SK-N-SH (cell line): ENCODE results near the gene CFAP92. TPM values are rescaled to one million over a fixed set of nuclear protein-coding genes. Genes with fewer than 3 reads are reported as not detected.

Experiments used
- CTCF ChIA-PET: fragments of 300-600, 350-600 bp; formaldehyde crosslinking; extraction: SDS; loops from one replicate; lab custom pipeline; 2021; lab: Yijun Ruan, JAX
- POLR2A ChIA-PET: fragments of 350-600 bp; sonication (Branson Sonifier 250); formaldehyde crosslinking; extraction: SDS; loops from one replicate; lab custom pipeline; 2020; ENCODE audit warnings: antibody characterized with exemption, inconsistent platforms; lab: Yijun Ruan, JAX
- DNase-seq: peaks from one replicate; pipeline ENCODE4 v3.0.0; 2012
- H2AFZ ChIP-seq: fragments of 200-600 bp; sonication (generic); 2 replicates; pipeline ENCODE4 v1.8.1; 2016; ENCODE audit warnings: antibody characterized with exemption, mild to moderate bottlenecking, low read depth
- H3F3A ChIP-seq: fragments of 200-600 bp; sonication (generic); replicated peaks from 2 replicates; pipeline ENCODE3; 2016; ENCODE audit warnings: antibody characterized with exemption, mild to moderate bottlenecking; ENCODE audit not compliant: insufficient read depth
- H3K27ac ChIP-seq, 2 experiments: fragments of 200-500 bp in 1 of 2; fragments of 200-600 bp in 1 of 2; sonication (Bioruptor generic) in 1 of 2; sonication (generic), shearing (Covaris generic) in 1 of 2; 2 replicates each; pipeline versions ENCODE4 v1.5.1 to v1.6.1; 2014 to 2016; ENCODE audit warnings: low read depth in 2 of 2, inconsistent platforms in 1 of 2, low read length in 1 of 2, mild to moderate bottlenecking in 1 of 2, mixed read lengths in 1 of 2
- H3K27me3 ChIP-seq: fragments of 200-600 bp; sonication (generic), shearing (Covaris generic); 2 replicates; pipeline ENCODE4 v1.6.1; 2016; ENCODE audit warnings: mixed run types; ENCODE audit not compliant: insufficient read depth
- H3K36me3 ChIP-seq, 2 experiments: fragments of 200-500 bp in 1 of 2; fragments of 200-600 bp in 1 of 2; sonication (Bioruptor generic) in 1 of 2; sonication (generic) in 1 of 2; replicated peaks in 1 of 2; 2 replicates each; pipeline versions ENCODE3 to v1.5.1; 2014 to 2016; ENCODE audit warnings: low read length in 1 of 2, mild to moderate bottlenecking in 1 of 2; ENCODE audit not compliant: insufficient read depth in 2 of 2, control insufficient read depth in 1 of 2
- H3K4me1 ChIP-seq, 2 experiments: fragments of 200-500 bp in 1 of 2; fragments of 200-600 bp in 1 of 2; sonication (Bioruptor generic) in 1 of 2; sonication (generic), shearing (Covaris generic) in 1 of 2; 2 replicates each; pipeline versions ENCODE4 v1.5.1 to v1.6.1; 2014 to 2016; ENCODE audit warnings: low read depth in 1 of 2, low read length in 1 of 2, mixed run types in 1 of 2; ENCODE audit not compliant: insufficient read depth in 2 of 2, control insufficient read depth in 1 of 2
- H3K4me2 ChIP-seq: fragments of 200-600 bp; sonication (generic), shearing (Covaris generic); 2 replicates; pipeline ENCODE4 v1.6.1; 2017; ENCODE audit warnings: mixed run types
- H3K4me3 ChIP-seq, 2 experiments: fragments of 200-500 bp in 1 of 2; fragments of 200-600 bp in 1 of 2; sonication (Bioruptor generic) in 1 of 2; sonication (generic), shearing (Covaris generic) in 1 of 2; 2 replicates each; pipeline versions ENCODE4 v1.5.1 to v1.8.1; 2014 to 2016; ENCODE audit warnings: low read depth in 2 of 2, inconsistent platforms in 1 of 2, low read length in 1 of 2, mild to moderate bottlenecking in 1 of 2, mixed read lengths in 1 of 2, moderate library complexity in 1 of 2
- H3K79me2 ChIP-seq: fragments of 200-600 bp; sonication (generic); 2 replicates; pipeline ENCODE4 v1.8.1; 2017; ENCODE audit warnings: mild to moderate bottlenecking; ENCODE audit not compliant: insufficient read depth
- H3K9ac ChIP-seq: fragments of 200-600 bp; sonication (generic); 2 replicates; pipeline ENCODE4 v1.6.1; 2017; ENCODE audit warnings: mixed run types
- H3K9me2 ChIP-seq: fragments of 200-600 bp; sonication (generic); 2 replicates; pipeline ENCODE4 v1.6.1; 2017; ENCODE audit warnings: mixed run types
- H3K9me3 ChIP-seq: fragments of 200-600 bp; sonication (generic); 2 replicates; pipeline ENCODE4 v1.6.1; 2017; ENCODE audit warnings: mixed run types, mild to moderate bottlenecking, moderate library complexity
- H4K20me1 ChIP-seq: fragments of 200-600 bp; sonication (generic); 2 replicates; pipeline ENCODE4 v1.6.1; 2017; ENCODE audit warnings: mild to moderate bottlenecking, mixed run types; ENCODE audit not compliant: insufficient read depth
- CHD2 ChIP-seq: fragments of 150-350 bp; IDR thresholded peaks from 2 replicates; pipeline ENCODE4 v1.6.1; 2018; ENCODE audit warnings: low read length; ENCODE audit not compliant: partially characterized antibody
- CTCF ChIP-seq: fragments of 200-600 bp; sonication (generic); IDR thresholded peaks from 2 replicates; pipeline ENCODE4 v1.6.1; 2017; ENCODE audit warnings: antibody characterized with exemption, mild to moderate bottlenecking, moderate library complexity
- FOXJ3 ChIP-seq: sonication (generic); formaldehyde crosslinking; IDR thresholded peaks from 2 replicates; pipeline ENCODE4 v1.5.1; 2020; ENCODE audit warnings: mild to moderate bottlenecking, missing genetic modification reagents
- FOXM1 ChIP-seq: IDR thresholded peaks from 2 replicates; pipeline ENCODE4 v1.4.0; 2012; ENCODE audit warnings: low read depth, mild to moderate bottlenecking
- GABPA ChIP-seq: IDR thresholded peaks from 2 replicates; pipeline ENCODE4 v1.4.0; 2012; ENCODE audit warnings: low read depth, mild to moderate bottlenecking
- GATA2 ChIP-seq: sonication (generic); formaldehyde crosslinking; IDR thresholded peaks from 2 replicates; pipeline ENCODE4 v1.5.0; 2020; ENCODE audit warnings: mild to moderate bottlenecking, missing genetic modification reagents
- IRF3 ChIP-seq: fragments of 150-350 bp; IDR thresholded peaks from 2 replicates; pipeline ENCODE4 v1.6.1; 2016; ENCODE audit warnings: mild to moderate bottlenecking, low read depth, low read length
- JUND ChIP-seq: IDR thresholded peaks from 2 replicates; pipeline ENCODE4 v1.4.0; 2012
- MEF2A ChIP-seq: IDR thresholded peaks from 2 replicates; pipeline ENCODE4 v1.4.0; 2012; ENCODE audit warnings: low read depth, borderline replicate concordance
- POLR2AphosphoS5 ChIP-seq: IDR thresholded peaks from 2 replicates; pipeline ENCODE4 v1.6.1; 2012; ENCODE audit warnings: low read depth, low read length
- SIN3A ChIP-seq: IDR thresholded peaks from 2 replicates; pipeline ENCODE4 v1.6.1; 2012; ENCODE audit warnings: low read depth, mild to moderate bottlenecking, low read length, moderate library complexity, borderline replicate concordance
- USF1 ChIP-seq: IDR thresholded peaks from 2 replicates; pipeline ENCODE4 v1.4.0; 2012; ENCODE audit warnings: low read depth, borderline replicate concordance
- WGBS: methylation state at CpG from one replicate; pipeline ENCODE4 v1.1.6; 2017; ENCODE audit warnings: low lambda C conversion rate; 5-methylcytosine and 5-hydroxymethylcytosine counted together
- polyA plus RNA-seq, 3 experiments: library from polyadenylated mRNA; depleted of rRNA; stranded (reverse); fragments of >200 nt; gene quantifications; 2 replicates each; pipeline ENCODE4 v1.2.3, GENCODE V29; 2012

Gene CFAP92
- polyA plus RNA-seq, 1 of the 3 experiments (the other 2 are of a cell fraction), result not detected

GRCh38 chr3:129018271-129018670 is 24.4 kb upstream of the CFAP92 start:
- TF ChIP-seq IRF3 (no peak), GABPA (no peak), FOXJ3 (CRISPR knock-in tag) (no peak), GATA2 (no peak), CHD2 (no peak)

GRCh38 chr3:129017484-129017899 is 23.6 kb upstream of the CFAP92 start:
- ChIA-PET POLR2A (no interaction called here), CTCF (interaction anchor here (1.5 to 7.3 kb wide), 5 partner anchors 10 to 228 kb away, joined by 5 to 46 read pairs (median 9); no protein-coding TSS in a partner anchor)
- Histone ChIP-seq H3K79me2 (no peaks in the 10 kb centered on the region), H4K20me1 (no peaks in the 10 kb centered on the region), H3K9ac (no peak overlapping the region), H3K4me2 (no peak overlapping the region), H3K9me2 (no peaks in the 10 kb centered on the region), H3K27me3 (no peaks in the 10 kb centered on the region; the same call in 1 of the 2 replicates), H3K4me1 (peaks cover 0 to 18% of the 10 kb centered on the region in 2 experiments; a peak in 1 of 4 replicates), H3K9me3 (no peaks in the 10 kb centered on the region), H3K27ac (no peak overlapping the region), H3K36me3 (no peaks in the 10 kb centered on the region), H2AFZ (no peak overlapping the region), H3K4me3 (no peak overlapping the region), H3F3A (no peaks in the 10 kb centered on the region)
- WGBS, result 74% methylated on average over 7 of the region's 7 CpGs
- DNase-seq, result no peak
- TF ChIP-seq FOXM1 (no peak), POLR2AphosphoS5 (no peak), IRF3 (no peak), MEF2A (no peak), JUND (no peak), USF1 (no peak), GATA2 (no peak), SIN3A (no peak), CTCF (no peak)

More at GRCh38 chr3:129018271-129018670, 24.4 kb upstream of the CFAP92 start:
- H3K4me1 ChIP-seq, result peaks cover 0 to 18% of the 10 kb centered on the region in 2 experiments; a peak in 1 of 4 replicates
- WGBS, result 43% methylated on average over 2 of the region's 2 CpGs
- H3K36me3 ChIP-seq, result no peaks in the 10 kb centered on the region
- POLR2A ChIA-PET, result no interaction called here
- H3K9me3 ChIP-seq, result no peaks in the 10 kb centered on the region
- no peak for DNase-seq
- H3K4me2 ChIP-seq, result no peak overlapping the region
- no peak overlapping the region for H2AFZ ChIP-seq
- H3K27me3 ChIP-seq, result no peaks in the 10 kb centered on the region; the same call in 1 of the 2 replicates
- H3F3A ChIP-seq, result no peaks in the 10 kb centered on the region
- H3K27ac ChIP-seq, result no peak overlapping the region
- H3K79me2 ChIP-seq, result no peaks in the 10 kb centered on the region
- H4K20me1 ChIP-seq, result no peaks in the 10 kb centered on the region
- no peaks in the 10 kb centered on the region for H3K9me2 ChIP-seq
- no peak overlapping the region for H3K4me3 ChIP-seq
- no peak overlapping the region for H3K9ac ChIP-seq
- CTCF ChIA-PET, result interaction anchor here (1.6 kb wide), 1 partner anchor 227 kb away, joined by 5 read pairs; no protein-coding TSS in a partner anchor
